Hippocampal formation (tissue), 2 donors: ENCODE results near the gene SH3BP2.
A peak's percentile ranks its signal among the peaks of the same experiment; 100 is the strongest.

Experiments used
- DNase-seq, 2 donors: peaks; one replicate each; lab custom pipeline; 2025; lab: John Stamatoyannopoulos, UW

Gene SH3BP2

DNA sequence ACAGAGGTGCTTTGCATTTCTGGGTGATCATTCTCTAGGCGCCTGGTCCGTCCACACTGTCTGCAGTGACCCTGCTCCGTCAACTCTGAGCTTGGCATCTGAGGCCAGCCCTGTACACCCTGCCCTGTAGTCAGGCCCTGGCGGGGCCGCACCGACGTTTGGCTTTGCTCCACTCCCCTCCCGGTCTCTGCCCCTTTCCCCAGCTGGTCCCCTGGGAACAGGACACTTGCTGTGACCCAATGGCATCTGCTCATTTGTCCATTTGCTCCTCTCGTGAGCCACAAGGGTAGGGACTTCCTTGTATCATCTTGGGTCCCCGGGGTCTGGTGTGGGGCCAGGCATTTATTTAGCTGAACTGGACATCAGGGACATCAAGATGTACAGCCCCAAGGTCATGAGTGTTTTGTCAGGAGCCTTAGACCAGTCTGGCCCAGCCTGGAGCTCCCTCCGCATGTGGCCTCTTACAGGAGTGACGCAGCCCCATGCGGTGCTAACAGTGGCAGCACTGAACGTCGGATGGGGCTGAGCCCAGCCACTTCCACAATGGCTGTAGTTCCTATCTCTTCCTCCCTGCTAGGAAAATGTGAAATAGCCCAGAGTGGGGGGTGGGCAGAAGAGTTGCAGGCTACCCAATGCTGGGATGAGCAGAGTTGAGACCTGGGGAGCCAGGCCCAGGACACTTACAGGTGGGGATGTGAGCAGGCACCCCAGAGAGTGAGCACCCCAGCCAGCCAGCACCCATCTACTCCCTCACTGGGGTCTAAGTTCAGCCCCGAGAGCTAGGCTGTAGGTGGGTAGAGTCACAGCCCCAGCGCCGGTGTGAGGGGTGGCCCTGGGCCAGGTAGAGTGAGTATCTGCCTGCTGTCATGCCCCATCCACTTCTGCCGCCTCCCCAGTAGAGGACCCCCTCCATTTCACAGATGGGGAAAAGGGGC, 2.0 kb upstream of the SH3BP2 start:
- no peak for DNase-seq

DNA sequence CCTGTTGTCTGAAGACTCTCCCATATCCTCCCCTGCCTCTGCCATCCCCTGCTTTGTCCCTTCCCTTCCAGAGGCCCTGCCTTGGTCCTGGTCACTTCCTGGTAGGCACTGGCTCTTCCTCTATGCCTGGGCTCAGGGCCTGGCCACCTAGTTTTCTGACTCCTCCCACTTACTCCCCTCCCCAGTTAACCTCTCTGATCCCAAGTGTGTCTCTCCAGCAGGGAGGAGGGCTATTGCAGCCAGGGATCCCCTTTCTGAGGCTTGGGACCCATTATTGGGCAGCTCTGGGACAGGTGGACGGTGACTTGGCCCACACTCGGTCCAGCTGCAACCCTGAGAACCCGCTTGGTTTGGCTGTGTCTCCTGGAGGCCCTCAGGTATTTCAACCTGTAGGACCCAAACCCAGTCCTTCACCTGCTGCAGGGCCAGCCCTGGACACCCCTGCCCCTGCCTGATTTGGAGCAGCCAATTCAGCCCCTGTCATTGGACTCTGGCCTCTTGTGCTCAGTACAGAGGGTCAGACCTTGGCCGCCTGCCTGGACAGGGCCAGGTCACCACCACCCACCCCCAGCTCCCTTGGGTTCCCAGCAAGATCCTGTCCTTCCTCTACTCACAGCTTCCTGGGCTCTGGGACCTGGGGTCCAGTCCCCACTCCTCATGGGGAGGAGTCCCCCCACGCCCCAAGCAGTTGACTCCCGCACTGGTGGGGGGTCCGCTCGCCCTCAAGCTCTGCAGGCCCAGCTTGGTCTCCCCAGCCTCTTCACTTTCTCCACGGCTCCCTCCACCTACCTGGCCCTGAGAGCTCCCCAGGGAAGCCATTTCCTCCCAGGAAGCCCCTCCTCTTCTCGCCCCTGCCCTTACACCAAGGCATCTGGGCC, 1.1 kb upstream of the SH3BP2 start:
- DNase-seq = no peak

DNA sequence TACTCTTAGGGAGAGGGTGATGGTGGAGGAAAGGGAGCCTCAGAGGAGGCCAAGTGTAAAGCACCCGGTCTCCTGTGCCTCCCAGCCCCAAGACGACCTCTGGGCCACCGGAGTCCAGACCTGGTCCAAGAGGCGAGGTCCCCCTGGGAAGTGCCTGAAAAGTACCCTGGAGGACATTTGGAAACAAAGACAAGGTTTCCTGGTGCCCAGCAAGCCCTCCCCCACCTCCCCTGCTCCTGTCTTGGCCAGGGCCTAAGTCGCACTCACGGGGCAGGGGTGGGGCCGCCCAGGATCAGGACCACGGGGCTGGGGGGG, 532 bp upstream of the SH3BP2 start:
- no peak for DNase-seq

DNA sequence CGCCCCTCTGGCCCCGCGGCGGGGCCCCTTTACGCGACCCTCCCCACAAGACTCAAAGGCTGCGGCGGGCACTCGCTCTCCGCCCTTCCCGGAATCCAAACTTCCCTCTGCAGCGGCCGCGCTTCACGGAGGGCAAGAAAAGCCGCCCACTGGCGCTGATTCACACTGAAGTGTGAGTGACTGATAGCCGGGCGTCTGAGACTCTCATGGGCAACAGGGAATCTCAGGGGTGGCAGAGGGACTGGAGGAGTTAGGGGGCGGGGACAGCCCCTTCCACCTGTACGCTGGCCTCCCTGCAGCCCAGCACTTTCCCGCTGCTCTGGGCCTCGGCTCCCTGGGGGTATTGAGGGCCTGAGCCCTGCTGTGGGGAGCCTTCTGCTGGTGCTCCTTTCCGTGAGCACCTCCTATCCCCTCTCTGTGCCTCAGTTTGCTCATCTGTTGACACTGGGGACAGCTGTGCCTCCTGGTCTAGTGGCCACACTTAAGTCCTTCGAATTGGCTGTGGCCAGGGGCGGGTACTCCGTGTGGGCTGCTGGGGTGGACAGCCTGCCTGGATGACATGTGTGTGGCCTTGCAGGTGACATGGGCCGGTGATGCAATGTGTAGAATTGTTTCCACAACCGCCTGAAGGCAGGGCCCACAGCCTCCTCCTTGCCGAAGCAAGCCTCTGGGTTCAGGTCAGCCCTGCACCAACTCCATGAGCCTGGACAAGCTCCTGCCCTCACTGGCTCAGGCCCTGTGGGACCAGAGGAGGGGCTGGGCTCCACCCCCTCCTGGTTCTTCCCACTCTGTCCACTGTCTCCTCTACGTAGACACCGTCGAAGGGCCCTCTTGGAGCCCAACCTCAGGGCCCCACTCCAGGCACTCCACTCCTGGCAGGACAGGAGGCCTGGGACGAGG, 951 bp downstream of the SH3BP2 start:
- DNase-seq = no peak

DNA sequence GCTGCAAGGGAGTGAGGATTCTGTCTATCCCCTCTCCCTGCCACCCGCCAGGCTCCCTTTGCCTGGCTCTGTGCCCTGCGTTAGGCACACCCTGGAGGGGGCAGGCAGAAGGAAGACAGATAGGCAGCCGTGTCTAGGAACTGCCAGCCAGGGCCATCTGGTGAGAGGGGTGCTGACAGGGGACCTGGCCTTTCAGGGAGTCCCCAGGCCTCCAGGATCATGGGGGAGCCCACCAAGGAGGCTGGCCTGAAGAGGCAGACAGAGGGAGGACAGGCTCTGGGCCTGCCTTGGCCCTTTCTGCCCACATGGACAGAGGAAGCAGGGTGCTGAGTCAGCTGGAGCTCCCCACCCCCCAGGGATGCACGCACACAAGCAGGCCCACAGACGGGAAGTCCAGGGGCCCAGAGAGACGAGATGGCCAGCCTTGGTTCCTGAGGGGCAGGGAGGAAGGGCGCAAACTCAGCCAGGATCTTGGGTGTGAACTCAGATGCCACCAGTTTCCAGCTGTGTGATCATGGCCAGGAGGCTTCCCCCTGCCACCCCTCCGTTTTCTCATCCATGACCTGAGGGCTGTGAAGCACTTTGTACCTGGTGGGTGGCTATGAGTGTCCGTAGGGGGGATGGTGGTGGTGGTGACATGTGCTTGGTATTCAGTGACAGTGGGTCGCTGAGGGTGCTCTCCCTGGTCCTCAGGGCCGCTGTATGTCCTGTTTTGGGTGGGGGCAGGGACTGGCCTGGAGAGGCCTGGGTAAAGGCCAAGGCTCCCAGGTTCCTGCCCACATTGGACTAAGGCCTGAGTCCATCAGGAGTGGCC, 1.8 kb downstream of the SH3BP2 start:
- peak in 1 of 2 donors; percentile 36 for DNase-seq

DNA sequence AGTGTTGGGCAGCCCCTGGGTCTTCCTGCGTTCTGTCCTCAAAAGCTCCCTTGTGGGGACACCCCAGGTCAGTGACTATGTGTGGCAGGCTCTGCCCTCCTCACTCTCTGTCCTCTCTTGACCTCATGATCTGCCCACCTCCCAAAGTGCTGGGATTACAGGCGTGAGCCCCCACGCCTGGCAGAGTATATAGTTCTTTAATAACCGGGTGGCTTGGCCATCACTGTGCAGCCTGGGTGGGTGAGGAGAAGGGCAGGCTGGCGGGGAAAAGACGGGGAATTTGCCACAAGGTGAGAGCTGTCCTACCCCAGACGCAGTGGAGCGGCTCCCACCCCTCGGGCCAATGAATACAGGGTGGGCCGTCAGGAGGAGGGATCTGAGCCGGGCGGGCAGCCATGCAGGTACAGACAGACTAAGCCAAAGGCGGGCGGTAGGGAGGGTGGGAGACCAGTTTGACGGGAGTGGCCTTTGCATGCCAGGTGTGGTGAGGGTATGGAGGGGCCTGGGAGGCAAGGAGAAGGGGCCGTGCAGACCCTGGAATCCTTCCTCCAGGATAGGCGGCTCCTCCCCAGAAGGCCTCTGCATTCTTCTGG, 2.5 kb downstream of the SH3BP2 start:
- no peak for DNase-seq

DNA sequence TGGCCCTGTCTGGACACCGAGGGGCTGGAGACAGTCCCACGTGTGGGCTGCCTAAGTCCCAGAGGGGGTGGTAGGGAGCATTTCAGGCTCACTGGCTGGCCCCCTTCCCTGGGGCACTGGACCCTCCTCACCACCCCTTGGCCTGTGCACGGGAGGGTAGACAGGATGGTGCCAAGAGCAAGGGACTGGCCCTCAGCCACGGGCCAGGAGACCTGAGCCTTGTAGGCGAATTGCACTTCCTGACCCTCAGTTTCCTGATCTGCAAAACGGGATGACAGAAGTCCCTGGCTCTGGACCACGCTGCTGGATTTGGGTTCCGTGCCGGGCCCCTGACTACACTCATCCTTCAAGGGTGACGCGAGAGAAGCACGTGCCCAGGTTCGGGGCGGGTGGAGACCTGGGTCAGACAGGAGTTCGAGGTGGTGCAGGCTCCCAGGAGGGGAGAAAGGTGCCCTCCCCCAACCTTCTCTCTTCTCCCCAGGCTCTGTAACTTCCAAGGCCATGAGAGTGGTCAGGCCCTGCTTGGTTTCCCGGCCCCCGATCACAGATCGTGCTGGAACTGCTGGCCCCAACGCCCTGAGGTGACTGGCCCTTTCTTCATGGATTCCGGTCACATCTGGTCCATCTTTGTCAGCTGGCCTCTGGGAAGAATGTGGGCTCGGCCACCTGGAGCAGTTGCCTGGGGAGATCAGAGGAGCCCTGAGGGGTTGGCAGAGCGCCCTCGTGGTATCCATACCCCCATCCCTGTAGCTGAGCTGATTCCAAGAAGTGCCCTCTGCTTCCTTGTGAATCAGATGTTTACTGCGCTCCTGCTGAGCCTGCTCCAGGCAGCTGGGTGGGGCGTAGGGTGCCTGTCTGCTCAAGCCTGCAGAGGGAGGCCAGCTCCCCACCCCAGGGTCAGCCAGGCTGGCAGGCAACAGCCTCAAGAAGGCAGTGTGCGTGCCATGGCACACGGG, 3.3 kb downstream of the SH3BP2 start:
- DNase-seq = no peak

DNA sequence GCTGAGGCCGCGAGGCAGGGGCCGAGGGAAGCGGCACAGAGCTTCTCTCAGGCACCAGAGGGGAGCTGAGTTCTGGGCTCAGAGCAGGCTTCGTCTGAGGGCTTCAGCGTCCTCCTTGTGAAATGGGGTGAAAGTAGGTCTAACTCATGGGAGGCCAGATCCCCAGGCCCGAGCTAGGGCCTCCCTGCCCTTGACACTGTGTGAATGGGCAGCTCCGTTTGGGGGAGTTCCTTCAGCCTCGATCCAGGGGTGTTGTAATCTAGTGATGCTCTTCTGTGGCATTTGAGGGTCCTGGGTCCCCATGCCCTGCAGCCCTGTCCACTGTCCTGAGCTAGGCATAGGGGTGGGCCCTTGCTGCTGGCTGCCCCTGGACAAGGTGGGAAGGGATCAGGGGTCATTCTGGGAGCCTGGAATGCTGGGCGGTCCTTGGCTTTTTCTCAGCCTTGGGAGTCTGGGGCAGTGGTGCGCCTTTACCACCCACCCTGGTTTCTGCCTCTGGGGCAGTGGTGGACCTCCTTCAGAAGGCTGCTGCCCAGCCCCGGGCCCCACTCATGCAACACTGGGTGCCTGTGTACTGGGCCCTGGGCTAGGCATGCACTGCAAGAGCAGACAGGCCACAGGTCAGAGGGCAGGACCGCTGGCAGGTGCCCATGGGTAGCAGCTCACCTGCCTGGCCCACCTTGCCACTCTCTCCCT, 4.1 kb downstream of the SH3BP2 start:
- DNase-seq = no peak

DNA sequence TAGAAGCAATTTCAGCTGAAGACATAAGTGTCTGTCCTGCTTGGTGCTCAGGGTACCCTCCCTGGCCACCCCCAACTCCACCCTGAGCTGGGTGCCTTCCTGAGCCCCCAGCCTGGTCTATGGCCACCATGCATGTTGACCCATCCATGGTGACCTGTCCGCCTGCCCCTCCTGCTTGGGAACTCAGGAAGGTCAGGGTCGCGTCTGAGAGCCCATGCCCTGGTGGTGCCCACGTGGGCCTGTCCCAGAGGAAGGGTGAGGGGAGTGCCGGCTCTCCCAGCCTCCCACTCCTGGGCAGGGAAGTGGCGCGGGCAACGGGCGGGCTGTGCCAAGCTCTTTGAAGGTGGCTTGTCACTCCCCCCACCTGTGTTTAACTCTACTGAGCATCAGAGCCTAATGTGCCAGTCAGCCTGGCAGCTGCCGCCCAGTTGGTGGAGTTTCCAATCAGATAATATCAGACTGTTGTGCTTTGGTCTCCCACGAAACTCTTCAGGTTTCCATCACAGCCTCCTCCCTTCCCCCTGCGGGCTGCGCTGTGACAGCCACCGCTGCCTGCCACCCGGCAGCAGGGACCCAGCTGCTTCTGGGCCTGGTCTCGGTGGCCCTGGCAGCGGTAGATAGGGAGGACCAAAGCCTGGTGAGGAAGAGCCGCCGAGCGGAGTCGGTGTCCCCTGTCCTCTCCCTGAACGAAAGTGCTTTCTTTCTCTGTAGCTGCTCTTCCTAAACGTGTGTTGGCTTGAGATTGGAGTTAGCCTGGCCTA, 4.8 kb downstream of the SH3BP2 start:
- no peak for DNase-seq

DNA sequence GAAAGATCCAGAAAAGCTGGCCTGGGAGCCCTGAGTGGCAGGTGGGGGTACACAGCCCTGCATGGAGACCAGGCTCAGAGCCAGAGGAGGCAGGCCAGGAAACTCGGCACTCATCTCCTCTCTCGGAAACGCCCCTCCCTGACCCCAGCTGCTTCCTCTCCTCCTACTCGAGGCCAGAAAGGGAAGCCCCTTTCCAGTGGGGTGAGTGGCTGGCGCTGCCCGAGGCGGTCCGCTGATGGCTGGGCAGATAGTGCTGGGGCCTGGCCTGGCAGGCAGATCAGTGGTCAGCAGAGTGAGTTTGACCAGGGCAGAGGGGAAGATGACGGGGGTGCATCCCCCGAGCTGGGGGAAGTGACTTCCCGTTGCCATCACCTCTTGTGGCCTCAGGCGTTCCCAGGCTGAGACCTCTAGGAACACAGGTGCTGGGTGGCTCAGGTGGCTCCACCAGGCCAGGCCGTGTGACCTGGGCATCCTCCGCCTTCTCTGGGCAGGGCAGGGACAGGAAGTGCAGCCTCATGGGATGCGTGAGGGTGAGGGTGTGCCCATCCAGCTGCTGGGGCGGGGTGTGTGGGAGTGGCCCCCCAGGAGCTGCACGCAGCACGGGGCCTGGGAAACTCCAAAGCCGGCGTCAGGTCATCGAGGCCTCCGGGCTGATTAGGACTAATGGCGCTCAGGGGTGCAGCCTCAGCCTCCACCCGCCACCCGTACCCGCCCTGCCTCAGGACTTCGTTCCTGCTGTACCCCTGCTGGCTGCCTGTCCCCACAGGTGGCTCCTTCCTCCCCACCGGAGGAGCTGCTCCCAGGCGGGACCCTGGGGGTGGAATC, 5.7 kb downstream of the SH3BP2 start:
- peak in 1 of 2 donors; percentile 49 for DNase-seq

DNA sequence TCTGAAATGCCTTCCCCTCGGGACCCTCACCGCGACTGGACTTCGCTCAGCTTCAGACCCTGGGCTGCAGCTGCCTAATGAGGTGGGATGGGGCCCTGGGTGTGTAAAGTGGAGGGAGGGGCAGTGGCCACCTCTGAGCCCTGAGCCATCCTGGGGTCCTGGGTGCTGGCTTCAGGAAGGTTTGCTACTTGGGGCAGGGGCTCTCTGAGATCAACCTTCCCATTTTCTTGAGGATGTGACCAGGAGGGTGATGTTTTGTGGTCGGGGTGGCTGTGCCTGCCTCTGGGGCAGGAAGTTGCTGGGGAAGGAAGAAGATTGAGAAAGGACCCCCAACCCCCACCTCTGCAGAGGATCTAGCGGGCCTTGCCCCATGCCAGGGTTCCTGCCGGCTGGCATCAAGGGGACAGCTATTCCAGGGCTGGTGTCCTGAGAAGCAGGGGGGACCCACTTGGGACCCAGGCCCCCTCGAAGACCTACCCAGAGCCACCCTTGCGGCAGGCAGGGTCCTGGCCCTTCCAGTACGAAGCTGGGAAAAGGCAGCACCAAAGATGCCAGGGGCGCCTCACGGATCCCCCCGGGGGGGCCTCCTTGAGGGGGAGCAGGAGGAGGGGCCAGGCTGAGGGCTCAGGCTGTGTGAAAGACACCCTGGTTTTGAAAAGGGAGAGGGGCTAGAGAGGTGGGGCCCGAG, 6.5 kb downstream of the SH3BP2 start:
- DNase-seq = no peak

DNA sequence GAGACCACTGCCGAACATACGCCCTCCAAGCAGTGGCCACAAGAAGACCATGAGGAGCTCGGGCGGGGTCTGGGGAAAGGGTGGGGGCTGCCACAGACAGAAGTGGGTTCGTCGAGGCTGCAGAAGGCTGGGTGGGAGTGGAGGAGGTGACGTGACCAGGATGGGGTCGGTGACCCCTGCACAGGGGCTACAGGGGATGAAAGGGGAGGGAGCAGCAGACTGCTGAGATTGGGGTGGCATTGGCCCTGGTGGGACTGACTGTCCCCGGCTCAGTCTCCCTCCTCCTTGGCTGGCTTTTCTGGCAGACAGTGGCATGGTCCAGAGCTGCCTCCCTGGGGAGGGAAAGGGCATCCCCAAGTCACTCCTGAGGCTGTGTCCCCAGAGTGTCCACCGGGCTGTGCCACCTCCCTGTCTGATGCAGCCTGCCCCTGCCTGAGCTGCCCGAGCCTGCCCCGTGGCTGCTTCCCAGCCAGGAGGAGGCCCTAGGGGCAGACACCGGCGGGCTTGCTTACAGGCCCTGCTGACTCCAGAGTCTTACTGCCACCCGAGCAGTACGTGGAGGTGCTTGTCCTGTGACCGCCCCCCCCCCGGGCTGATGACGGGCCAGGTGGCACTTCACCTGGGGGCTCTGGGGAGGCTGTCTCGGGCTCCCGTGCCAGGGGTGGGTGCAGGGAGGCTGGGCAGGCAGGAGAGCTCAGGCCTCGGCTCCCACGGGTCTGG, 7.2 kb downstream of the SH3BP2 start:
- DNase-seq = no peak

DNA sequence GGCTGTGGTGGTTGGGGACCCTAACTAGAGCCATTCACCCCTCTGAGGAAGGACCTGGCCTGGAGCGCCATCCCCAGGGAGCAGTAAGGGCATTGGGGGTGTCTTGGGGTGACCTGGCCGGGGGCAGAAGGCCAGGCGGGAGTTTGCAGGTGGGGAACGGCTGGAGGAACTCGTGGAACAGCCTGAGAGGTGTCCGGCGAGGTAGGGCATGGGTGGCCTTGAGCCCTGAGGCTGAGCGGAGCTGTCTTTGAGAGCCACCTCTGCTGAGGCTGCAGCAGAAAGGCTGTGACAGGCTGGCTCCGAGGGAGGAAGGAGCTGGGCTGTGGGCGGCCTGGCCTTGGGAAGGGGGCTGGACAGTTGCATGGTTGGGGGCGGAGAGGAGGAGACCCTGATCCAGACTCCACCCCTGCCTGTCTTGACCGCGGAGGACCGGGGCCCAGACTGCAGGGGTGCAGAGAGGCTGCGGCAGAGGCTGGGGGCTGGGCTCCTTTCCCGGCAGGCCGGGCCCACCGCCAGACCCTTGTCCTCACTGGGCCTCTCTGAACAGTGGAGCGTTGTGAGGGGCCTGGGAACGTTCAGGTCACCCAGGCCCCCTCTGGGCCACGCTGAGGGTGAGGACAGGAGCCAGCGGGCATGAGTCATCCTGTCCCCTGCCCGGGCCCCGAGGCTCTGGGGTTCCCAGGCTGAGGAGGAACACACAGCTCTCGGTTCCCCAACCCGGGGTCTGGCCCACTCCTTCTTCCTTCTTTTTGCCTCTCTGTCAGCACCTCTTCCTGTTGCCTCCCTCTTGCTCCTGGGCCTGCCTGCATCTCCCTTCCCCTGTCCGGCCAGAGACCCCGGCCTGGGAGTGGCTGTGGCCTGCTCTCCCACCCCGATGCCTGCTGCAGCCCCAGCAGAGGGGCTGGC, 8.1 kb downstream of the SH3BP2 start:
- peak; percentile 59 to 68 for DNase-seq

DNA sequence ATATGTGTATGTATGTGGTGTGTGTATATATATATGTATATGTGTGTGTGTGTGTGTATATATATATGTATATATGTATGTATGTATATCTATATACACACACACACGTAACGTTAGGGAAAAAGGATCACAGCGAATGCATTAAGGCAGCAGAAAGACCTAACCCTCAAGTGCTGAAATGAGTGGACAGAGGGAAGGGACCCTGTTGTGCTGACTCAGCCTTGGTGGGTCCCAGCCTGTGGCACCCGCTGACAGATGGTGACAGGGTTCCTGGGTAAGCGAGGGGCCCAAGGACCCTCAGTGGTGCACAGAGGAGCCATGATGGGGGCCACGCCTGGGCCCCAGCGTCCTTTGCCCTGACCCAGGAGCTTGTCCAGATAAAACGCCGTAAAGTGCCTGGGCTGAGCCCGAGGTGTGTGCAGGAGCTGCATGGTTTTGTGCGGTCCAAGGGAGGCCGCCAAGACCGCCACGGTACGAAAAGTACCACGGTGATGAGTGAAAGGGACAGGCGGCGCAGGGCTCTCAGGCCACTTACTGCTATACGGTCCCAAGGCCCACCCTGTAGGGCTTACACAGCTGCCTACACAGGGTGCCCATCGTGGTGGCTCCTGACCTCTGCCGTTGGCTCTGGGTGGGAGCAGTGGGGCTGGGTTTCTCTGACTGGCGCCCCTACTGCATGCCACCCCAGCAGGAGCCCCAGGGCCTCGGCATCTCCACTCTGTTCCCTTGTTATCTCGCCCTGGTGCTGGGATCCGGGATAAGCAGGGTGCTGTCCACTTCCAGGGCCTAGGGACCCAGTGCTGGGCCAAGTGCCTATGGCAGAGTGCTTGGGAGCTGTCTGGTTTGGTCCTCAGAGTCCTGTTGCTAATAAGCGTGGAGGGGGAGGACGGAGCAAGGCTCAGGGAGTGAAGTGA, 10.0 kb downstream of the SH3BP2 start:
- no peak for DNase-seq
